ENCODE results near the gene KCNAB1. TPM values are rescaled to one million over a fixed set of nuclear protein-coding genes. Genes with fewer than 3 reads are reported as not detected.

Gene KCNAB1
- total RNA-seq, 3 donors from 2014 or later = 0.65 to 13.5 (median 1.2) TPM

- intact Hi-C loops (cut with DNase I, micrococcal nuclease) = loop anchor here in 1 of 2 donors (10.0 kb wide), 1 partner anchor 371 kb away; no protein-coding TSS in a partner anchor
- no peaks in the 10 kb centered on the region for H3K36me3 ChIP-seq (ENCODE audit: low read depth)
- DNase-seq (no peak), ATAC-seq (no peak)
- no peaks in the 10 kb centered on the region for H3K9me3 ChIP-seq
- H3K4me3 ChIP-seq = no peak overlapping the region
- H3K4me1 ChIP-seq (ENCODE audit: low read depth) = no peaks in the 10 kb centered on the region
- no peak for TF ChIP-seq CTCF (IDR thresholded peaks at IDR 0.05)
Measured at GRCh38 chr3:156144060-156144459, 23.7 kb downstream of the KCNAB1 start.

- intact Hi-C loops (cut with DNase I, micrococcal nuclease) = loop anchor here in 1 of 2 donors (10.0 kb wide), 1 partner anchor 369 kb away; no protein-coding TSS in a partner anchor
- ATAC-seq = no peak
- Histone ChIP-seq H3K4me1 (ENCODE audit: low read depth) (no peaks in the 10 kb centered on the region), H3K9me3 (no peaks in the 10 kb centered on the region), H3K36me3 (ENCODE audit: low read depth) (no peaks in the 10 kb centered on the region), H3K4me3 (no peak overlapping the region)
- no peak for TF ChIP-seq CTCF (IDR thresholded peaks at IDR 0.05)
- no peak for DNase-seq
Measured at GRCh38 chr3:156145866-156146265, 25.5 kb downstream of the KCNAB1 start.

GRCh38 chr3:156148345-156148945, 28.1 kb downstream of the KCNAB1 start:
- no peaks in the 10 kb centered on the region for H3K4me1 ChIP-seq (ENCODE audit: low read depth)
- DNase-seq (no peak), ATAC-seq (no peak)
- intact Hi-C loops (cut with DNase I, micrococcal nuclease) = loop anchor here in 1 of 2 donors (10.0 kb wide), 1 partner anchor 366 kb away; no protein-coding TSS in a partner anchor
- no peak overlapping the region for H3K4me3 ChIP-seq
- TF ChIP-seq CTCF (IDR thresholded peaks at IDR 0.05) = no peak
- no peaks in the 10 kb centered on the region for H3K36me3 ChIP-seq (ENCODE audit: low read depth)
- no peaks in the 10 kb centered on the region for H3K9me3 ChIP-seq

- ATAC-seq (no peak), DNase-seq (no peak)
- no peaks in the 10 kb centered on the region for H3K36me3 ChIP-seq (ENCODE audit: low read depth)
- no peak overlapping the region for H3K4me3 ChIP-seq
- intact Hi-C loops (cut with DNase I, micrococcal nuclease) = loop anchor here in 1 of 2 donors (10.0 kb wide), 1 partner anchor 366 kb away; no protein-coding TSS in a partner anchor
- no peaks in the 10 kb centered on the region for H3K4me1 ChIP-seq (ENCODE audit: low read depth)
- no peak for TF ChIP-seq CTCF (IDR thresholded peaks at IDR 0.05)
- no peaks in the 10 kb centered on the region for H3K9me3 ChIP-seq
Measured at GRCh38 chr3:156148946-156149381, 28.6 kb downstream of the KCNAB1 start.

GRCh38 chr3:156149876-156150275, 29.5 kb downstream of the KCNAB1 start:
- H3K4me3 ChIP-seq = no peak overlapping the region
- ATAC-seq (no peak), DNase-seq (no peak)
- no peak for TF ChIP-seq CTCF (IDR thresholded peaks at IDR 0.05)
- no peaks in the 10 kb centered on the region for H3K36me3 ChIP-seq (ENCODE audit: low read depth)
- no peaks in the 10 kb centered on the region for H3K9me3 ChIP-seq
- H3K4me1 ChIP-seq (ENCODE audit: low read depth) = no peaks in the 10 kb centered on the region
- intact Hi-C loops (cut with DNase I, micrococcal nuclease) = loop anchor here (10.0 kb wide), 1 partner anchor 365 kb away; no protein-coding TSS in a partner anchor

All from mucosa of descending colon (tissue), 3 donors.